OCI-LY3 (cell line): Measurements from ENCODE around the gene PPP1R12B.

Experiments
- CTCF ChIP-seq: fragments of 200-600, 300-600 bp; sonication (generic); IDR thresholded peaks from 2 replicates; pipeline ENCODE4 v1.5.1; 2014; ENCODE audit warnings: antibody characterized with exemption, low read length, low read depth
- EZH2phosphoT487 ChIP-seq: fragments of 200-600 bp; shearing (Covaris generic); IDR thresholded peaks from 2 replicates; pipeline ENCODE4 v1.6.1; 2018; ENCODE audit warnings: antibody characterized with exemption, mixed run types, low read depth

- TF ChIP-seq CTCF (no peak), EZH2phosphoT487 (no peak)
Measured at GRCh38 chr1:202603435-202603834, 254.9 kb downstream of the PPP1R12B start.
